Spleen (tissue), 7 donors: ENCODE measurements around the gene CSF2RB.

Experiments used
- POLR2A ChIP-seq, 3 donors: fragments of 450-650 bp; IDR thresholded peaks; one replicate each; pipeline ENCODE4 v1.5.1; 2017; ENCODE audit warnings: antibody characterized with exemption in 3 of 3, mild to moderate bottlenecking in 1 of 3
- TF ChIP-seq, protein P1 (sequence below), 11 experiments: fragments of 200-600 bp in 7 of 11; fragments of 450-650 bp in 4 of 11; sonication (generic) in 4 of 11; IDR thresholded peaks in 8 of 11; conservative IDR thresholded peaks in 3 of 11; 1 replicate in 7 of 11; 2 replicates in 4 of 11; pipeline versions ENCODE4 v1.4.0 to v1.8.0; 2016 to 2021; ENCODE audit warnings: antibody characterized with exemption in 11 of 11, inconsistent platforms in 4 of 11, mild to moderate bottlenecking in 1 of 11
- donor health status: DM: no; HTN: no; CAD: no; lungs with moderate emphysema.
- donor health status: DM: no; HTN: no; CAD: no.
- donor health status: DM: no; HTN: no; CAD: no.

GRCh38 chr22:36873614-36874308, 39.7 kb upstream of the CSF2RB start:
- TF ChIP-seq, protein P1, sequence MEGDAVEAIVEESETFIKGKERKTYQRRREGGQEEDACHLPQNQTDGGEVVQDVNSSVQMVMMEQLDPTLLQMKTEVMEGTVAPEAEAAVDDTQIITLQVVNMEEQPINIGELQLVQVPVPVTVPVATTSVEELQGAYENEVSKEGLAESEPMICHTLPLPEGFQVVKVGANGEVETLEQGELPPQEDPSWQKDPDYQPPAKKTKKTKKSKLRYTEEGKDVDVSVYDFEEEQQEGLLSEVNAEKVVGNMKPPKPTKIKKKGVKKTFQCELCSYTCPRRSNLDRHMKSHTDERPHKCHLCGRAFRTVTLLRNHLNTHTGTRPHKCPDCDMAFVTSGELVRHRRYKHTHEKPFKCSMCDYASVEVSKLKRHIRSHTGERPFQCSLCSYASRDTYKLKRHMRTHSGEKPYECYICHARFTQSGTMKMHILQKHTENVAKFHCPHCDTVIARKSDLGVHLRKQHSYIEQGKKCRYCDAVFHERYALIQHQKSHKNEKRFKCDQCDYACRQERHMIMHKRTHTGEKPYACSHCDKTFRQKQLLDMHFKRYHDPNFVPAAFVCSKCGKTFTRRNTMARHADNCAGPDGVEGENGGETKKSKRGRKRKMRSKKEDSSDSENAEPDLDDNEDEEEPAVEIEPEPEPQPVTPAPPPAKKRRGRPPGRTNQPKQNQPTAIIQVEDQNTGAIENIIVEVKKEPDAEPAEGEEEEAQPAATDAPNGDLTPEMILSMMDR (IDR thresholded peaks at IDR 0.05 in 8 of 11, conservative IDR thresholded peaks at IDR 0.05 in 3 of 11): peak in 8 of 11 experiments; percentile 39 to 88 (median 62)
- no peak for TF ChIP-seq POLR2A (IDR thresholded peaks at IDR 0.05)
